SU-DHL-6 (cell line): ENCODE measurements around the gene NTHL1.
"Not testable (repeated sequence)": the region's sequence is repeated elsewhere in the genome, so short reads cannot be mapped to it uniquely, and the experiment has no call there.

Experiments
- H2AFZ ChIP-seq: fragments of 200-600 bp; sonication (generic); 2 replicates; pipeline ENCODE4 v1.6.1; 2014; ENCODE audit warnings: low read depth, mild to moderate bottlenecking, moderate library complexity, mixed read lengths, antibody characterized with exemption, low read length; ENCODE audit not compliant: severe bottlenecking
- H3F3A ChIP-seq: fragments of 200-600 bp; shearing (Covaris generic); 2 replicates; pipeline ENCODE4 v1.6.0; 2016; ENCODE audit warnings: antibody characterized with exemption, mild to moderate bottlenecking; ENCODE audit not compliant: insufficient read depth
- H3K27ac ChIP-seq: fragments of 200-600 bp; sonication (generic); 2 replicates; pipeline ENCODE4 v1.5.1; 2016; ENCODE audit warnings: low read depth, mild to moderate bottlenecking, low read length, moderate library complexity, mixed read lengths
- H3K27me3 ChIP-seq: fragments of 200-600 bp; sonication (generic), shearing (Covaris generic); 2 replicates; pipeline ENCODE4 v1.6.0; 2014; ENCODE audit warnings: mild to moderate bottlenecking, low read length
- H3K36me3 ChIP-seq: fragments of 200-600 bp; sonication (generic); 2 replicates; pipeline ENCODE4 v1.6.1; 2014; ENCODE audit warnings: mild to moderate bottlenecking, low read length, mixed read lengths
- H3K4me2 ChIP-seq: fragments of 300-600, 200-600 bp; shearing (Covaris generic), sonication (generic); 2 replicates; pipeline ENCODE4 v1.6.0; 2014; ENCODE audit warnings: low read length, low read depth, mild to moderate bottlenecking; ENCODE audit not compliant: poor library complexity, severe bottlenecking
- H3K4me3 ChIP-seq: fragments of 200-600 bp; sonication (generic); 2 replicates; pipeline ENCODE4 v1.5.1; 2014; ENCODE audit warnings: antibody characterized with exemption, low read length, mild to moderate bottlenecking, mixed read lengths; ENCODE audit not compliant: insufficient read depth, poor library complexity, severe bottlenecking
- H3K79me2 ChIP-seq: fragments of 200-600 bp; sonication (generic); 2 replicates; pipeline ENCODE4 v1.6.1; 2014; ENCODE audit warnings: mild to moderate bottlenecking, low read length, moderate library complexity; ENCODE audit not compliant: insufficient read depth
- H3K9ac ChIP-seq: fragments of 200-600 bp; sonication (generic); 2 replicates; pipeline ENCODE4 v1.7.0; 2014; ENCODE audit warnings: mild to moderate bottlenecking, low read length
- H3K9me2 ChIP-seq: fragments of 200-600 bp; sonication (generic); replicated peaks from 2 replicates; pipeline ENCODE4 v1.6.1; 2014; ENCODE audit warnings: low read length; ENCODE audit not compliant: insufficient read depth
- H3K9me3 ChIP-seq: fragments of 200-600 bp; sonication (generic); 2 replicates; pipeline ENCODE4 v1.6.1; 2014; ENCODE audit warnings: low read length, mixed read lengths; ENCODE audit not compliant: insufficient read depth
- H4K20me1 ChIP-seq: fragments of 200-600 bp; sonication (generic); 2 replicates; pipeline ENCODE4 v1.6.1; 2014; ENCODE audit warnings: low read depth, mild to moderate bottlenecking, antibody characterized with exemption, low read length, moderate library complexity, mixed read lengths
- CTCF ChIP-seq: fragments of 200-600 bp; sonication (generic); IDR thresholded peaks from one replicate; pipeline ENCODE4 v1.5.1; 2017; ENCODE audit warnings: antibody characterized with exemption, mild to moderate bottlenecking, low read length, moderate library complexity; ENCODE audit not compliant: insufficient read depth, poor library complexity, severe bottlenecking
- EZH2phosphoT487 ChIP-seq: fragments of 200-600 bp; sonication (generic), shearing (Covaris generic); conservative IDR thresholded peaks from 2 replicates; pipeline ENCODE4 v1.6.1; 2018; ENCODE audit warnings: mild to moderate bottlenecking, antibody characterized with exemption, low read length, moderate library complexity, mixed read lengths

Gene NTHL1

GRCh38 chr16:2015117-2015946 is 32.3 kb downstream of the NTHL1 start:
- Histone ChIP-seq H3K79me2 (no peaks in the 10 kb centered on the region; the same call in 1 of the 2 replicates), H3K9ac (no peak overlapping the region), H3K27me3 (no peaks in the 10 kb centered on the region), H3K9me2 (no peaks in the 10 kb centered on the region), H3F3A (no peaks in the 10 kb centered on the region), H3K9me3 (no peaks in the 10 kb centered on the region), H3K4me2 (no peak overlapping the region), H3K27ac (no peak overlapping the region), H3K4me3 (no peak overlapping the region), H3K36me3 (no peaks in the 10 kb centered on the region), H4K20me1 (no peaks in the 10 kb centered on the region), H2AFZ (no peak overlapping the region)
- TF ChIP-seq EZH2phosphoT487 (no peak), CTCF (no peak)

- TF ChIP-seq CTCF (no peak), EZH2phosphoT487 (no peak)
- Histone ChIP-seq H3K27ac (no peak overlapping the region), H3K36me3 (no peaks in the 10 kb centered on the region), H3F3A (0 out of 2 replicates have a peak, but pooled peaks cover under 1% of the 10 kb centered on the region), H4K20me1 (no peaks in the 10 kb centered on the region), H3K9ac (no peak overlapping the region), H3K9me2 (no peaks in the 10 kb centered on the region), H2AFZ (no peak overlapping the region), H3K79me2 (peaks cover 8% of the 10 kb centered on the region), H3K9me3 (no peaks in the 10 kb centered on the region), H3K4me3 (no peak overlapping the region), H3K27me3 (no peaks in the 10 kb centered on the region), H3K4me2 (no peak overlapping the region)
These were observed 34.1 kb downstream of the NTHL1 start for GRCh38 chr16:2013527-2013926.

GRCh38 chr16:2011726-2012125 is 35.9 kb downstream of the NTHL1 start:
- not testable (repeated sequence) for H3F3A ChIP-seq, H3K9me3 ChIP-seq, H3K27me3 ChIP-seq, H3K9me2 ChIP-seq, H3K36me3 ChIP-seq, H3K4me3 ChIP-seq, H3K4me2 ChIP-seq, H2AFZ ChIP-seq, H3K27ac ChIP-seq, H3K9ac ChIP-seq, H4K20me1 ChIP-seq
- peaks cover 26% of the 10 kb centered on the region for H3K79me2 ChIP-seq

- Histone ChIP-seq H3F3A (0 out of 2 replicates have a peak, but pooled peaks cover 3% of the 10 kb centered on the region), H3K27ac (peak within 1 kb of the TSS; percentile 54), H3K4me3 (peak within 1 kb of the TSS; percentile 83), H3K9ac (peak within 1 kb of the TSS; percentile 76), H2AFZ (peak within 1 kb of the TSS; percentile 28), H3K36me3 (no peaks in the 10 kb centered on the region), H4K20me1 (no peaks in the 10 kb centered on the region), H3K79me2 (peaks cover 44% of the 10 kb centered on the region), H3K9me3 (no peaks in the 10 kb centered on the region), H3K4me2 (peak within 1 kb of the TSS; percentile 92), H3K27me3 (no peaks in the 10 kb centered on the region), H3K9me2 (no peaks in the 10 kb centered on the region)
- no peak for TF ChIP-seq CTCF
- no peak for TF ChIP-seq EZH2phosphoT487
These were observed 37.7 kb downstream of the NTHL1 start, which contains the start of gene ZNF598 for GRCh38 chr16:2009791-2010510. TSS of gene ZNF598 (minus strand) at chr16:2009821.
